ENCODE results near the gene PSMD11. TPM values are rescaled to one million over a fixed set of nuclear protein-coding genes. Genes with fewer than 3 reads are reported as not detected.

PSMD11 gene
- total RNA-seq, 1 donor from 2014 or later = 144 TPM

Other genes starting within 250 kb of the PSMD11 start
- under 0.01 and 0.14 TPM in 2 replicates for gene RHBDL3, start 178.7 kb upstream of the PSMD11 start, total RNA-seq
- 19.4 and 22.6 TPM in 2 replicates for gene C17orf75, start 102.3 kb upstream of the PSMD11 start, total RNA-seq
- 114 and 146 TPM in 2 replicates for gene ZNF207, start 94.4 kb upstream of the PSMD11 start, total RNA-seq
- 1.8 and 2.7 TPM in 2 replicates for gene CDK5R1, start 42.5 kb downstream of the PSMD11 start, total RNA-seq